ENCODE measurements around the gene HMGB4.

Gene HMGB4

DNA sequence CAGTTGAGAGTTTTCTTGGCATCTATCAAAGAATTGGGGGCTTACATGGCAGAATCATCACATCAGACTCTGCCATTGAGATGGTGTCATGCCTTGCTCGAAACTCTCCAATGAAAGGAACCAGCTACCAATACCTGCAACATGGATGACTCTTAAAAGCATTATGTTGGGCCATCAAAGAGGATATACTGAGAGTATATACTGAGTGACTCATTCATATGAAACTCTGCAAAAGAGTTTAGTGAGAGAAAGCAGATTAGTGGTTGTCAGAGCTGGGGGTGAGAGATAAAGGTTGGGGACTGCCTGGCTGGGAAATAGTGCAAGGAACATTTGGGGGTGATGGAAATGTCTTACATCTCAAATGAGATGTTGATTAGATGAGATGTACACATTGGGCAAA, 14.7 kb upstream of the HMGB4 start:
- DNase-seq, result no peak

DNA sequence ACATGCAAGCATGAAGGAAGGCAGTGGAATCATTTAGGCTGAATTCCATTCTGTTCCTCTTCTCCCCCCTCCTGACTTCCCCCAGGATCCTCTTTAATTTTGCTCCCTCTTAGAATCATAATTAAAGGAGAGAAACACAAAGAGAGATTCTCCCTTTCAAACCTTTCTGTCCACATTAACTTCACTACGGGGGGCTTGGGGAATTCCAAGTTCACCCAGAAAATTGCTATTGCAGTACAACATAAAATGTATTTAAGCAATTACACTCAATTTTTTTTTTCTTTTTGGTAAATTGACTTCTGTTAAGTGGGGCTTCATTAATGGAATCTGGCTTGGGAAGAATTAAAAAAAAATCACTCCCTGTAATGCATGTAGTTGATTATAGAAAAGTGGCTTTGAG, 13.4 kb upstream of the HMGB4 start:
- no peak for DNase-seq

DNA sequence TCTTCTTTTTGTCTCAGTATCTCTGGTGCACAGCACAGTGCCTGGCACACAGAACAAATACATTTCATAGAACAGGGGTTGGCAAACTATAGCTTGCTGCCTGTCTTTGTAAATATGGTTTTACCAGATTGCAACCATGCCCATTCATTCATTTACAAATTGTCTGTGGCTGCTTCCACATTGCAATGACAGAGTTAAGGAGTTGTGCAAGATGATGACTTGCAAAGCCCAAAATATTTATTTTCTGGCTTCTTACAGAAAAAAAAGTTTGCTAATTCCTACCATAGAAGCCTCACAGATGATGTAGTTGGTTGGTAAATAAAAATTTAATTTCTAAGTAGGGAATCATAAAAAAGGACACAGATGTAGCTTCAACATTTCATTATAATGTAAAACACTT, 11.2 kb upstream of the HMGB4 start:
- no peak for DNase-seq

DNA sequence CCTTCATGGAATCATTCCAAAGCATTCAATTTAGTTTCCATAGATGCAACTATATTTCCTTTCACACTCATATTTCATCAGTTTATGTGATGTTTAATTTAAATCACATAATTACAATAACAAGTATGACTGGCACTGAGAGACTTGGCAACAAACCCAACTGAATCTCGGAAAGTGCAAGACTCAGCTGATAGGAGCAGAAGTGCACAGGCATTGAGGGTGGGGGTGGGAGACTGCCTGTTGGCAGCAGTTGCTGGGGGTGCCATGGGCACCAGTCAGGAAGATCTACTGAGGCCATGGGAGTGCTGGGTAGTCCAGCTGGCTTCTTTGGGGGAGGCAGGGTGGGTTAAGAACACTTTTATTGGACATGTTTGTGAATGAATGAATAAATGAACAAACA, 10.4 kb upstream of the HMGB4 start:
- DNase-seq, result no peak

DNA sequence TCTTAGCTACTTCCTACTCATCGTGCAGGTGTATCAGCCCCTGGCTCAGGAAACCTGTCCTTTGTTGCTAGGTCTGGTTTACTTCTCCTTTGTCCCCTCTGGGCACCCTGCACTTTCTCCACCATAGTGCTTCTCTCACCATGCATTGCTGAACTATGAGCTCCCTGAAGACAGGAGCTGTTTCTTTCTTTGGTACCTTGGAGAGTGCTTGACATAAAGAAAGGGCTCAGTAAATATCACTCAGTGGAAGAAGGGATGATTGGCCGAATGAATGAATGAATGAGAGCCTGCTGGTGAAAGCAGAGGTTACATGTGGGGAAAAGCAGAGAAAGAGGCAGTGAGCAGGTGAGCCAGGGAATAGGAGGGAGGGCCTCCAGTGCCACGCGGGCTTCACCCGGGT, 9.8 kb upstream of the HMGB4 start:
- no peak for DNase-seq

DNA sequence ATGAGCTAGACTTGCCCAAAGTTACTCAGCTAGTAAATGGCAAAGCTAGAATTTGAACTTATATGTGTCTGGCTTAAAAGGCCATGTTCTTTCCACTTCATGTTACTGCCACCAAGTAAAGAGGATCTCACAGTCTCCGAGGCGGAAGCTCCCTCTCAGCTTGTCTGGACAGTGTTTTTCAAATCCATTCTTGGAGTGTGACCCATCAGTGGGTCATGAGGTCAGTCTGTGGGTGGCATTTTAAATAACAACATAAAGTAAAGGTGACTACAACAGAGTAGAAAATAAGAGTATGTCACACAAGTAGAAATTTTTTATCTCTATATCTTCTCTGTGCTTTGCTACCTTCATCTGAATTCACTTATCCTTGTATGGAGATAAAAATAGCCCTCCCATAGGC, 3.2 kb upstream of the HMGB4 start:
- no peak for DNase-seq

DNA sequence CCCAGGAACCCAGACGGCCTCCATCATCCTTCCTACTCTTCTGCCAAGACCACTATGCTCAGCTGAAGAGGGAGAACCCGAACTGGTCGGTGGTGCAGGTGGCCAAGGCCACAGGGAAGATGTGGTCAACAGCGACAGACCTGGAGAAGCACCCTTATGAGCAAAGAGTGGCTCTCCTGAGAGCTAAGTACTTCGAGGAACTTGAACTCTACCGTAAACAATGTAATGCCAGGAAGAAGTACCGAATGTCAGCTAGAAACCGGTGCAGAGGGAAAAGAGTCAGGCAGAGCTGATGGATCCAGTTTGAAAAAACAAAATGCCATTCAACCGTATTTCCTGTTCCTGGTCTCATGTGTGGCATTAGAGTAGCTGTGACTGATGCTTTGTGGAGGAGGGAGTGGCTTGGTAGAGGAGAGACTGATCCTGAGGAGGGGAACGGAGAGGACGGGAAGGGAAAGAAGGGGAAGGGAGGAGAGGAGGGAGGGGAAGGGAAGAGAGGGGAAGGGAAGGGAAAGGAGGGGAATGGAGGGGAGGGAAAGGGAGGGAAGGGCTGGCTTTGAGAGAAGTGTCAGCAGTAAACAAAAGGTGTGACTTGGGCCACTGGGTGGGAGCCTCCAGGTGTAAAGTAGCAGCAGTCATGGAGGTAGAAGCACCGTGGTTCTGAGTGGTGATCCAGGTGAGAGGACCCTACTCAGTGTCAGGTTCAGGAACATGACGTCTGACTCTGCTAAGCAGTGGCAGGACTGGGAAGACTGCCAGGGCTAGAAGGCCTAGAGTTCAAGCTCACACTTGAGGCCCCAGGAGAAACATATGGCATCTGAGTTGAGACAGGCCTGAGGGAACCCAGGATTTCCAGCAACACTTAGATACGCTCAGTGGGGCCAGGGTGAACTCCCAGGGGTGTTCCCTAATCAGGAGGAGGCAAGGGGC, 846 bp downstream of the HMGB4 start:
- DNase-seq, result no peak

DNA sequence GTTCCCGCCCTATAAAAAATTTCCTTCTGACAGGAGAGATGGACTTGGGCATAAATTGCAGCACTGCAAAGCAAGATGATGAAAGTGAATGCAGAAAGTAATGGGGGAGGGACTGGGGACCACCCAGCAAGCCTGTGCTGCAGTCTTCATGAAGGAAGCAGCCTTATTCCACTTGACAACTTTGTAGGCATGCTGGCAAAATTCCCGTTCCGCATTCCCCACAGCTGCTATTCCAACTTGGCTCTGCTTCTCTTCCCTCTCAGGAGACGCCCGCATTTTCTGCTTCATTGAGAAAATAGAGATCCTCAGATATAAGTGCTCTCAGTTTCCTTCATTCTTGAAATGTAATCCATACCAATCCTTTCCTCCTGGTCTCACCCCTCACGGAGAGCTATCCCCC, 2.4 kb downstream of the HMGB4 start:
- no peak for DNase-seq

DNA sequence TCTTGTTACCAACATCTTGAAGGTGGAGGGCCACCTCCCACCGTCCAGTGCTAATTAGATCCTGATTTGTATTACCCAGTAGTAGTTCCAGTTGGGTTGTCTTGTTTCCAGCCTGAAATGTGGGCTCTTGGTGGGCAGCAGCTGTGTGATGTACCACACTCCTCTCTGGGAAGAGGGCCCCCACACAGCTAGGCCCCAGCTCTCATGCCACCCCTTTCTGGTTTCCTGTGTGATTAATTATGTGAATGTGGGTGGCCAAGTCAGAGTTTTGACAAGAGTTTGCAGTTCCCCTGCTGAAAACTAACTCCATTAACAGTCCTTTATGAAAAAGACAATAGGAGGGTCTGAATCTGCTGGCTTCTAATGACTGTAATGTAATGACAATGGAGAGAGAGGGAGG, 3.8 kb downstream of the HMGB4 start:
- DNase-seq, result no peak

DNA sequence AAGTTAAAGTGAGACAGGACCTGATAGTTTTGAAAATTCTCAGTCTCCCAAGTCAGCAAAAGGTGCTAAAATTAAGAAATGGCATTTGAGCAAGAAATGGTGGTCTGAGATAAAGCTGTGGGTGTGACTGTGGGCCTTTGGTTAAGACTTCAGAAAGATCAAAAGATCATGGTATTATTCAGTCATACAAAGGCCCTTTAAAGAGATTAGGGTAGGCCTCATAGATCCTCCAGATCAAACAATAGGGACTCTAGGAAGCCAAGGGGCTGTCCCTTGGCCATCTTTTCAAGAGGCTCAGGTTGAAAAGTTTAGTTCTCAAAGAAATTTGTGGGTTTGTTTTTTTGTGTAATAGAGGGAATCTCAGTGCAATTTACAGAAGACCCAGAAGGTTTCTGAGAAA, 8.4 kb downstream of the HMGB4 start:
- DNase-seq, result no peak

DNA sequence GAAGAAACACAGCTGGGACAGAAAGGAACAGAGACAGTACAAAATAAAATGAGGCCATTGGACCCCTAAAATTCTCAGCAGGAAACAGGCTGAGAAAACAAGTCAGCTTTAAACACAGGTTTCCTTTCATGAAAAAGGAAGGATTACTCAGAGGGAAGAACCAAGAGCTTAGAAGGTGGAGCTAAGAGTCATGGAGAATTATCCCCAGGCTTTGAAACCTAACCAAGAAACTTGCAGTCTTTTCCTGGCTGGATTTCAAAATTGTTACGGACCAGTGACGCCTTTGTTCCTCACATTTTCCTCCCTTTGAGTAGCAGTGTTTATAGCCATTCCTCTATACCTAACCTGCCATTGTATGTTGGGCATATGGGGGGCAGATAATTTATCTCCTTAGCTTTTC, 8.8 kb downstream of the HMGB4 start:
- no peak for DNase-seq

DNA sequence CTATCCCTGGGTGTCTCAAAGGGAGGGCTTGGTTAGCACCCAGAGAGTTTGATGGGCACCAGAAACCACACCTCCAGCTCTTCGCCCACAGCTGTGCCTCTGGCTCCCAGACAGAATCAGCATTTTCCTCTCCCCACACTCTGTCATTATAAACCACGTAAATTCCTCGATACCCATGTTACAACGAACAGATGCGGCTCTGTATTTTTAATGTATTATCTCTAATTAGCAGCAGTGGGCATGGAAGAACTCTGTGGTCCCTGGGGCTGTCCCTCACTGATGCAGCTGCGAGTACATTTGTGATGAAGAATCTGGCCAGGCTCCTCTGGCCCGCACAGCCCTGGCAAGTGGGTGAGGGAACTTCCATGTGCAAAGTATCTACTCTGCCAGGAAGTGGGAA, 10.8 kb downstream of the HMGB4 start:
- DNase-seq, result no peak

DNA sequence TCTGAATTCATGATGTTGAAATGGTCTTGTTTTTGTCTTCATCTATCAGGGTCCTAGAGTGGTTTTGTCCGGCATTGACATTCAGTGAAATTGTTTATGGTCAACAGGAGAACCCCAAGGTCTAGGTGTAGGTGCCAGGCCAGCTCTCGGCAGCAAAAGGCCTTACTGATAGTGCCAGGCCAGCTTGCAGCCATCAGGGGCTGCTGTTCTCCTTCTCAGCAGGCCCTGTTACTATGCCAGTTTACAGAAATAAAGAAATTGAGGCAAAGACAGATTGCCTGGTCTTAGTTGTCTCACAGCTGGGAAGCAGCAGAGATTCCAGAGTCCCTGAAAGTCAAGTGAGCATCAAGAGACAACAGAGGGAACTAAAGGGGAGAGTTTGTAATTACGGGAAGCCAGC, 12.0 kb downstream of the HMGB4 start:
- DNase-seq, result peak; percentile 10

DNA sequence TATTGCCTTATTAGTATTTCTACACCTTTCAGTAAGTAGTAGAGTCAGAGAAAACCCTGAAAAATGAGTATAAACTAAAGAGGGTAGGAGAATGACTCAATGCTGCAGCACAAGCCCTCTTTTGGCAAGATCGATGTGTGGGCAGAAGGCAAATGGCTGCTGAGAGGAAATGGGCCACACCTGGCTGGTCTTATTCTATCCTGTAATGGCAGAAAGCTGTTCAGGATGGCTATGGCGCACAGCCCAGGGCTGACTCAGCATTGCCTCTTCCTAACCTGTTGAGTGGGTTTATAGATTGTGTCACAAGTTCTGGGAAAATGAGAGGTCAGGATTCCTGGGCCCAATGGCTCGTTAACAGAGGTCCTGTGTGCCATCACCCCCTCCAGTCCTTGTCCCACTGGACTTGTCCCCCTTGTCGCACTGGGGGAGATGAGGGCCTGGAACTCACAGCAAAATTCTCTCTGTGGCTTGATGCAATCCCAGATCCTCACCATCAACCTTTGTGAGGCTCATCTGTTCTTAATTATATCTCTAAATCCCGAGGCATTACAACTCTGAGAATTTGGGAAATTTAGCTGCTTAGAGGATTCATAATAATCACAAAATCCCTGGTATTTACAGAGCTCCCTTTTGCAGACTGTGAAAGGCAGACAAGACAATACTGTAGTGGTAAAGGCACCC, 13.2 kb downstream of the HMGB4 start:
- no peak for DNase-seq

DNA sequence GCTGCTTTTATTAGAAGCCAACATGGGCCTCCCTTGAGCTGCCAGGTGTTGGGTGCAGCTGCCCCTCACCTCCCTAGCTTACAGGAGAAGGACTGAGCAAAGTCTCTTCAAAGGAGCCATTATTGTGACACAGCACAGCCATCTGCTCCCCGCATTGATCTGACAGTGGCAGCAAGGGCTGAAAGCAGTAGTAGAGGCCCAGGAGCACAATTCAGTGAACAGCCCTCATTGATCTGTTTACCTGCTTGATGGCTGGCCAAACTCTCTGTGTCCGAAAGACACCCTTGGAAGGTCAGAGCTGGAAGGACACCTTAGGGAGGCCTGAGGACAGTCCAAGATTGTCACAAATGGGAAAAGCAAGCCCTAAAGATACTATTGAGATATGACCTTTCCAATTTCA, 14.5 kb downstream of the HMGB4 start:
- DNase-seq, result no peak

DNA sequence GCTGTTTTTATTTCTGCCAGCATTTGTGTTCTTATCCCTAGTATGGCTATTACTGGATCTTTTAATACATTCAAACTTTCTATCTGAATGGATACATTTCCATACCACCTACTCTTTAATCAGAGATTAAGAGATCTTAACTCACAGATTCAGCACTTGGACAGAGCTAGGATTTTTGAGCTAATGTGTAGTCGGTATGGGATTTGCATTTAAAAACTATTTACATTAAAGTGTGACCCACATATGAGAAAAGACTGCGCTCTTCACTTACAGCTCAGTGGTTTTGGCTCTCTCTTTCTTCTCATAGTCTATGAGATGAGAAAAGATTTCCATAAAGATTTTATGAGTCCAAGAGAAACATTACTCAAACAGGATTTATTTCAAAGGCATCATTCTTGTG, 16.4 kb downstream of the HMGB4 start:
- no peak for DNase-seq

DNA sequence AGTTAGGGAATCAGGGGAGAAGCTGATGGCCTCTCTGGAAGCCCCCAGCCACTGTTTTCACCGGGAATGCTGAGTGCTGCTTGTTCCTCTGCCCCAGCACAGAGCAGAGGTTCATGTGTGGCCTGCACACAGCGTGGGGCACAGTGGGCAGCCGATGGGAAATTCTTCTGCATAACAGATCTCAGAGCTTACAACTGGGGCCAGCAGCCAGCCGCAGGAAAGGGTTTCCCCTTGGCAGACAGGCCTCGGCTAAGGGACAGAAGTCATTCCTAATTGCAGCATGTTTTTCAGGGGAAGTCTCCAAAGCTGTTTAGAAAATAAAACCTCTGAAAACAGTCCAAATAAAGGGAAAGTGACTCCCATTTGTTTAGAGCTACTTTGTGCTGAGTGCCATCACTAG, 22.6 kb downstream of the HMGB4 start:
- no peak for DNase-seq

DNA sequence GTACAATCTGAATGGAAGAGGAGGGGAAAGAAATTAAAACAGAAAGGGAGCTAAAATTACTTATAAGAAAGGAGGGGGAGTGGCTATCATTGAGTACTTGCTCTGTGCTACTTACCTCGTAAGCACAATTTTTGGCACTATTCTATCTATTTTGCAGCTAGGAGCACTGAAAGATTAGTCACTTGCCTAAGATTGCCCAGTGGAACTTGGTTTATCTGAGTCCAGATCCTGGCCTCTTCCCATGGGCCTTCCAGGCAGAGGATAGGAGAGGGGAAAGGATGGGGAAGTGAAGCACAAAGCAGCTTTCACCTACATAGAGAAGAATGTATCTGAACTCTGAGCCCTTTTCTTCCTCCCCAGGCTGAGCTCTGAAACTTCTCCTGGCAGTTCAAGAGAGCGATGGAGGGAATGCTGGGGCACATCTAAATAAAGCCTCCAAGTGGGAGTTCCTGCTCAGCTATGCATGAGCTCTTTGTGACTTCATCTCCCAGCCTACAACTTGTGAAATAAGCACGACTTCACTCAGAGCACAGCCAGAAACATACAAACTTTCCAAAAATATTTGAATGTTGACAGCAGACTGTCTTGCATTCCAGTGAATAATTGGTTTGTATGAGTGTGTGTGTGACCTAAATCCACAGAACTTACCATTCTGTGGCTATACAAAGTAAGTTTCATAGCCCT, 29.4 kb downstream of the HMGB4 start:
- DNase-seq, result no peak

DNA sequence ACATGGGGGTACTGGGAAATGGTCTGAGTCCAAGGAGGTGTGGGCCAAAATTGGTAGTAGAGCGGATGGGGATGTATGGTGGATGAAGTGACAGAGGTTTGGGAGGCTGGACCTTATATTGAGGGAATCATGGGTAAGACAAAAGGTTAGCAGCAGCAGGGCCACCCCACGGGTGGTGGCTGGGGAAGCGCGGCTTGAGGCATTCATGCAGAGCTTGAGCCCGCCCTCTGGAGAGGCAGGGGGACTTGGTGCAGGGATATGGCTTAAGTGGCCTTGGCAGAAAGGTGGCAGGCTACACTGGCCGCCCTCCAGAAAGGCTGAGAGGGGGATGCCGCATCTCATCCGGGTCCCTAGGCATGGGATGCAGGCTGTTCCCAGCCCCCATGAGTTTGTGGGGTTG, 31.5 kb downstream of the HMGB4 start:
- DNase-seq, result no peak

DNA sequence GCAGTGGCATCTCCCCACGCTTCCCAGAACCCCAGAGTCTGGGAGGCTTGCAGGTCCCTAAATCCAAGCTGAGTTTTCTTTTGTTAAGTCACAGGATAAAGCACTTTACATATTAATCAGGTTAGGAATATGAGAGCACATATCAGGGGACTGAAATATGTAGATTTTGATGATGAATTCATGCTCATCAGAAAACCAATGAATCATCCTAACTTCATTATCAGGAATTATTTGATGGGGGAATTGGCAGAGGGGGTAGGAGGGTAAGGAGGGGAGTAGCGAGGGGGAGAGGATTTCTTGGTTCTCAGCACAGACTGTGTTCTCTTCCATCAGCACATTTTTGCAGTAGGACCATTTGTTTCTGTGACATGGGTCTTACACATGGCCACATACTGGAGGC, 32.1 kb downstream of the HMGB4 start:
- DNase-seq, result no peak

DNA sequence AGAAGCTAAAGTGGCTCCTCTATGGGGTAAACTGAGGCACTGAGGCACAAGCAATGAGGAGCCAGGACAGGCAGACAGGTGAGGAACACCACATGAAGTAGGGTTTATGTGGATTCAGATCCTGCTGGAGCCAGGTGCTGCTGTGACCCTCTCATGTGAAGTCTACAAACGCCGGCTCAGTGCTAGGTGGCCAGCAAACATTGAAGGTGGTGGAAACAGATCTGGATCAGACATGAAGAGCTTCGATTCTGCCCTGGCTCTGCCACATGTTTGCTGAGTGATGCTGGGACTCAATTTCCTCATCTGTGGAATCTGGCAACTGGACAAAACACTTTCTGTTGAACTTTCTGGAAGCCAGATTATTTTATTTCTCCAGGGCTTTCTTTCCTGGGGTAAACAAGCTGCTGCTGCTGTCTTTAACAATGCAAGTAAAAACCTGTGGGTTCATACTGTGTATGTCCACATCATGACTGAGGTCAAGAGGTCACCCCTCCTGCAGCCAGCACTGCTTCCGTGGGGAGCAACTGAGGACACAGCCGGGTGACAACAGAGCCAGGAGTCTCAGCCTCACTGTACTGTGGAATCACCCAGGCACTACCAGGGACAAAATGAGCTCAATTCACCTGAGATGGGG, 33.3 kb downstream of the HMGB4 start:
- DNase-seq, result no peak

DNA sequence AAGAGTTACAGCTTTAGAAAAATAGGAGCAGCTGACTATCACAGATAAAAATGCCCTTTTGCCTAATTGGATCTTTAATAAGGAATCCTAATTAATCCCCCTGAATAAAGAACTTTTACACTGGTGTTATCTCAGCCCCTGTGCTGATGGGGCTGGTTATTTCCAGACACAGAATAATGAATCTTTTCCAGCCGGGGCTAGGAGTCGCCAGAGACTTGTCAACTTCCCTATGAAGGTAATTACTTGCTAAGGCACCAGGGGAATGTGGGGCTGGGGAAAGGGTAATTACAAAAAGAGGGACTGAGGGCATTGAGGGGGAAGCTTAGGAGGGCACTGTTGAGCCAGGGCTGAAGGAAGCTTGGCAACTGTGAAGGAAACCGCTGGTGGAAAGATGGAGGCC, 34.5 kb downstream of the HMGB4 start:
- DNase-seq, result no peak

DNA sequence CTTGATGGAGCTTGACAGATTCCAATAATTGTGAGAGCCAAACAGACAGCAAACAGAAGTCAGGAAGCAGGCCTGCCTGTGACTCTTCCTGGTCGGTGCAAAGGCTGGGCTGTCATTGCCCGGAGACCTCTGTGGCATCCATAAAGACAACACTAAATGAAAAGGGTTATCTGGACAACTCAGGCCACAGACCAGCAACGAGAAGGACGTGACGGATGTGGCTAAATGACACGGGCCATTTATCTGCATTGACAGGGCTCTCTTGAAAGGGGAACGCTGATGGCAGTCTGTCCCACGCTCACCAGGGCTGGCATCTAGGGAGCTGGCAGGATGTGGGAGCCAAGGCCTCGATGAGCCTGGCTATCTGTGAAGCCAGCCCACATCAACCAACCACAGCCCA, 35.0 kb downstream of the HMGB4 start:
- no peak for DNase-seq

DNA sequence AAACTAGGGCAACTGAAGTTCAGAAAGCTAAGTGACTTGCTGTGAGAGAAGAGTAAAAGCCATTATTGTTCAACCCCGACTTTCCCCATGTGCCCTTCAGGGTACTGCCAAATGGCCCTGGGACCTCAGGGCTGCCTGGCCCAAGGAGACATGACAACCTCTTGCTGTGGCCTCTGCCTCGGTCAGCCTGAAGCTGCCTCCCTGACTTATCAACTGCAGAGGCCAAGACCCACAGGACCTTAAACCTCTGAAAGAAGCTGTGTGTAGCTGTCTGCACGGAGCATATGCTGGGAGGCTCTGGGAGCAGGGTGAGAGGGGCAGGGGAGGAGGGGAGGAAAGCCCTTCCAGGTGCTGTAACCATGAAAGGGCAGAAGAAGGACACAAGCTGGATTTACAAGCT, 35.9 kb downstream of the HMGB4 start:
- no peak for DNase-seq
